HG02981 (cell line): ENCODE measurements around the gene CTNNA3.
"Not testable (repeated sequence)": the region's sequence is repeated elsewhere in the genome, so short reads cannot be mapped to it uniquely, and the experiment has no call there.

ENCODE experiments used
- ATAC-seq: cut with Tn5 transposase; IDR thresholded peaks from one replicate; pipeline ENCODE4 v1.9.1; 2021; ENCODE audit warnings: mild to moderate bottlenecking, moderate library complexity; ENCODE audit not compliant: unreplicated experiment

CTNNA3 gene

DNA sequence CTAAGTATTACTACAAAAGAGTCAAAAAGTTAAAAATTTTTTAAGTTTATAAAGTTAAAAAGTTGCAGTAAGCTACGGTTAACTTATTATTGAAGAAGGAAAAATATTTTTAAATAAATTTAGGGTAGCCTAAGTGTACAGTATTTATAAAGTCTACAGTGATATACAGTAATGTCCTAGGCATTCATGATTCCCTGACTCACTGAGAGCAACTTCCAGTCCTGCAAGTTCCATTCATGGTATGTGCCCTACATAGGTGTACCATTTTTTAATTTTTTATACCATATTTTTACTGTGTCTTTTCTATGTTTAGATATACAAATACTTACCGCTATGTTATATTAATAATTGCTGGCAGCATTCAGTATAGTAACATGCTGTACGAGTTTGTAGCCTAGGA is 92.3 kb downstream of the CTNNA3 start:
- ATAC-seq: no peak

- ATAC-seq: no peak
These were observed 92.9 kb downstream of the CTNNA3 start for GRCh38 chr10:67603086-67603485.

- ATAC-seq: no peak
These were observed 93.6 kb downstream of the CTNNA3 start for GRCh38 chr10:67602268-67602950.

- no peak for ATAC-seq
These were observed 96.4 kb downstream of the CTNNA3 start for GRCh38 chr10:67599597-67599996.

DNA sequence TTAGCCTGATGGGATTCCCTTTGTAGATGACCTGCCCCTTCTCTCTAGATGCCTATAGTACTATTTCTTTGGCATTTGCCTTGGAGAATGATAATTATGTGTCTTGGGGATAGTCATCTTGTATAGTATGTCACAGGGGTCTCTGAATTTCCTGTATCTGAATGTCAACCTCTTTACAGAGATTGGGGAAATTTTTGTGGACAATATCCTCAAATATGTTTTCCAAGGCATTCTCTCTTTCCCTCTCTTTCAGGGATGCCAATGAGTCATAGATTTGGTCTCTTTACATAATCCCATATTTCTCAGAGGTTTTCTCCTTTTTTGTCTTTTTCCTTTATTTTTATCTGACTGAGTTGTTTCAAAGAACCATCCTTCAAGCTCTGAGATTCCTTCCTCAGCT is 99.4 kb downstream of the CTNNA3 start:
- ATAC-seq: no peak

- no peak for ATAC-seq
These were observed 108.2 kb downstream of the CTNNA3 start for GRCh38 chr10:67587771-67588170.

DNA sequence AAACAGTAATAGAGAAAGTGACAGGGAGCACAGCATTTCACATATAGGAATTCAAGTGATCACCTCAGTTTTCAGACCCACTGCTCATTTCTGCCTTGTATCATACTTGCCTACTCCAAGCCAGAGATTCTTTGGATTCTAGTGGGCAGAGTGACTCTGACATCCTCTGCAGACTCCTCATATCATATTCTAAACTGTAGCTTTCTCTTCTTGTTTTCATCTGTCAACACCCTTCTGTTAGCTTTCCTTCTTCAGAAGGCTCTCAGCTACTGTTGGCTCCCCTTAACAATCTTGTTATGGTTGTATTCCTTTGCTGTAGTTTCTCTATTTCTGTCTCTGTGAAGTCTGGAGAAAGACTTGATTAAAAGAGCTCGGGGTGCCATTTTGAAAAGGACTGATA is 120.5 kb downstream of the CTNNA3 start:
- no peak for ATAC-seq

DNA sequence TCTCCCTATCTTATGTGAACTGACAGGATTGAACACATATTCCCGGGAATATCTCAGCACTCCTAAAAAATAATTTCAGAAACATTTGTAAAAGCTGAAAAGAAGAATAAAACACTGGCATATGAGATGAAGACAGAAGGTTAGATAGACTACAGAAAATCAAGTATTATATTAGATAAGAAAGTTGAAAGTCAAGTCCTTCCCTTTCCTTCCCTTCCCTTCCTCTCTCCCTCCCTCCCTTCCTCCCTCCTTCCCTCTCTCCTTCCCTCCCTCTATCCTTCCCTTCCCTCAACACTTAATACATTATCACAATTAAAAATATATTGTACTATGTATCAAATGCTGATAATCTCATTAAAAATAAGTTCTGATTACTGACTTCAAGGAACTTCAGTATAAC is 122.5 kb downstream of the CTNNA3 start:
- no peak for ATAC-seq

DNA sequence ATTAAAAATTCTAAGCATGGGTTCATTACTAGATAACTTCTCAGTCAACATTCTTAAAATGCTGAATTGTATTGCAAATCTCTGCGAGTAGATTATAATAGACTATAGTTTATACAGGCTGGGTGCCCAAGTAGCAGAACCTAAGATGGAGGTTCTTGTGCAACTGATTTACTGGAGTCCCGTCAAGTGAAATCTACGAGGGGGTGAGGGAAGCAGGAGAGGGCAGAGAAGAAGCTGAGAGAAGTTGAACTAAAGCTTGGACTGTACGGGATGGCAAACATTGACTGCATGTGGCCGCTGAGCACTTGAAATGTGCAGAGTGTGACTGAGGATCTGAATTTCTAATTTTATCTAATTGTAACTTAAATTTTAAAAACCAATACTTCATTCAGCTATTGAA is 124.5 kb downstream of the CTNNA3 start:
- ATAC-seq: no peak

GRCh38 chr10:67558311-67558710 is 137.7 kb downstream of the CTNNA3 start:
- not testable (repeated sequence) for ATAC-seq

DNA sequence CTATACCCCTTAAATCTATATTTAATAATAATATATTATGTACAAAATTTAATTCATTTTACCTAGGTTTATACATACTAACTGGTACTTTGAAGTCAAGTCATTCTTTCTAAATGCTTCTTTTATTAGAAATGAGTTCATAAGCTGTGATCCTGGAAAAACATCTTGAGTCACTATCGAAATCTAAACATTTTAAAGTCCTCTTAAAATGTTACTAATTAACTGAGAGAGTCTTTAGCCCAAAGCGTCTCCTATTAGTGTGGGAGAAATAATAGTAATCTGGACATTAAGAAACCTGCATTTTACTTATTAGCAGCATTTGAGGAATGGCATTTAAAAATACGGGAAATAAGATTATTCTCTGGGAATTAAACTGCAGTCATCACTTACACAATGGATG is 142.7 kb downstream of the CTNNA3 start:
- ATAC-seq: no peak

GRCh38 chr10:67550838-67551402 is 145.1 kb downstream of the CTNNA3 start:
- ATAC-seq: no peak

GRCh38 chr10:67550046-67550445 is 145.9 kb downstream of the CTNNA3 start:
- no peak for ATAC-seq

DNA sequence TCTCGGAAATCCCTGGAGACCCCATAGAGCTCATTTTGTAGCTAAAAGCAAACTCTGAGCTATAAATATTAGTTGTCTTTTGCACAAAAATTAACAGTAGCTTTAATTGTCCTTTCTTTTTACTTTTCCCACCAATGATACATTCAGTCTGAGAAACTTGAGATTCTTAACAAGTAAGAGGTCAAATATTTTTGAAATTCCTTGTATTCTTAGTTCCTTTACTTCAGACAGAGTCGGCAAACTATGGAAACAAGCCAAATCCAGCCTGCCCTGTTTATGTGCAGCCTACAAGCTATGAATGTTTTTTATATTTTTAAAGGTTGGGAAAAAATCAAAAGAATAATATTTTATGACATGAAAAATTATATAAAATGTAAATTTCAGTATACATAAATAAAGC is 146.6 kb downstream of the CTNNA3 start:
- no peak for ATAC-seq

- no peak for ATAC-seq
These were observed 154.6 kb downstream of the CTNNA3 start for GRCh38 chr10:67541411-67541810.

DNA sequence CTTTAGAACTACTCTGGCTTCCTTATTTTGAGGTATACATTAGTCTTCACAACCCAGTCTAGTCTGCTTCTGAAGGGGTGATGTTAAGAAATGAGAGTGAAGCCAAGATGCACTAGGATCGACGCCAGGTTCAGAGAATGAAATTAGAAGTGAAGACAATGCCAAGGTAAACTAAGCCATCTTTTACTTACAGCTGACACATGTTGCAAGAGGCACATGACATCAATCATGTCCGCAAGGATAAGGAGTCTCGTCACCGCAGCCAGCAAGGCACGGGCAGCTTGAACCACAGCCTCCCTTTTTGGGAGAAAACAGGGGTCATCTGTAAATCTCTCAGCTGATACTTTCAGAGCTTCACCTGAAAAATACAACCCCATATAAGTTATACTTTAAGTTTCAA is 156.7 kb downstream of the CTNNA3 start:
- no peak for ATAC-seq

GRCh38 chr10:67537906-67538305 is 158.1 kb downstream of the CTNNA3 start:
- no peak for ATAC-seq

GRCh38 chr10:67533376-67533775 is 162.6 kb downstream of the CTNNA3 start:
- ATAC-seq: no peak

DNA sequence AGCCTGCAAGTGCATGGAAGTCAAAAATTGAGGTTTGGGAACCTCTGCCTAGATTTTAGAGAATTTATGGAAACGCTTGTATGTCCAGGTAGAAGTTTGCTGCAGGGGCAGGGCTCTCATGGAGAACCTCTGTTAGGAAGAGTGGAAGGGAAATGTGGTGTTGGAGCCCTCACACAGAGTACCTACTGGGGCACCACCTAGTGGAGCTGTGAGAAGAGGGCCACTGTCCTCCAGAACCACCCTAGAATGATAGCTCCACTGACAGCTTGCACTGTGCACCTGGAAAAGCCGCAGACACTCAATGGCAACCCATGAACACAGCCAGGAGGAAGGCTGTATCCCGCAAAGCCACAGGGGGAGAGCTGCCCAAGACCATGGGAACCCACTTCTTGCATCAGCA is 165.0 kb downstream of the CTNNA3 start:
- not testable (repeated sequence) for ATAC-seq

- ATAC-seq: no peak
These were observed 168.6 kb downstream of the CTNNA3 start for GRCh38 chr10:67527351-67527750.

DNA sequence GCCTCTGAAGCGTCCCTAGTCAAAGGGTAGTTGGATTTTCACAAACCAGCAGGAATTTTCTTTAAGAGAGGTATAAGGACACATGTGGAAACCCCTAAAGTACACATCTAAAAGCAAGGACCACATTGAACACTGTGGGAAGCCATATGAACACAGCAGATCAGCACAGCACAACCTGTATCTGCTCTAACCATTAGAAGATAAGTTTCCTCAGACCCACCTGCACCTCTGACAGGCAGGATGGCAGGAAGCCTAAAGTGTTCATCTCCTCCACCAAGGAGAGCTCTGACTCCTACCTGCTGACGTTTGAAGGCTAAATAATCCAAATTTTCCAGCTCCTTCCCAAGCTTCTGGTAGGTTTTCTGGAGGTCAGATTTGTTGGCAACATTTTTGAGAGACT is 174.4 kb downstream of the CTNNA3 start:
- no peak for ATAC-seq

DNA sequence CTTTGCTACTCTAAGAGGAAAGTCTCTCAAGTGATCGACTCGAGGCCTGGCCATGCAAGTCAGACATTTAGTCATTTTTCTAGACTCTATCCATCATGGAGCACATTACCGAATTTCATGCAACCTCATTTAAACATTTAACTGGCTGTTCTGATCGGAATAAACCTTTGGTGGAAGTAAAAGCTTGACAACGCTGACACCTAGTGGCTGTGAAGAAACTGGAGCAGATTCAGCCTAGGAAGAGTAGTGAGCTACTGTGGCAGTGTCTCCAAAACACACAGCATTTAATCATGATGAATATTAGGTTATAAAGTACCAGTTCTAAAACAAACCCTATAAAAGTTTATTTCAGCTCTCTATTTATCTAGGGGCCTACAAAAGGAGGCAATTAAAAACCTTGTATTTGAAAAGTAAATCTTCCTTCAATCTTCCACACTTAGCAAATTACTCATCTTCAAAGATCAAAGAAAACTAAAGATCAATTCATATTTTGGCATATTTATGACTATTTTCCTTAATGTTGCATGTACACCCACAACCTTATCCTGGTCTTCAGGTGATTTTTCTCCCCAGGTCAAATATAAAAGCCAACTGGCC is 175.0 kb downstream of the CTNNA3 start:
- ATAC-seq: peak; percentile 78

- ATAC-seq: no peak
These were observed 176.6 kb downstream of the CTNNA3 start for GRCh38 chr10:67519434-67519833.
